GM19023 (cell line): ENCODE measurements around the gene TIMMDC1.
"Not testable (repeated sequence)": the region's sequence is repeated elsewhere in the genome, so short reads cannot be mapped to it uniquely, and the experiment has no call there.

ENCODE experiments used
- ATAC-seq: cut with Tn5 transposase; IDR thresholded peaks from one replicate; pipeline ENCODE4 v1.9.1; 2021; ENCODE audit warnings: mild to moderate bottlenecking, moderate library complexity; ENCODE audit not compliant: unreplicated experiment

The TIMMDC1 gene

GRCh38 chr3:119508172-119508845 is 10.0 kb downstream of the TIMMDC1 start:
- peak; percentile 66 for ATAC-seq

DNA sequence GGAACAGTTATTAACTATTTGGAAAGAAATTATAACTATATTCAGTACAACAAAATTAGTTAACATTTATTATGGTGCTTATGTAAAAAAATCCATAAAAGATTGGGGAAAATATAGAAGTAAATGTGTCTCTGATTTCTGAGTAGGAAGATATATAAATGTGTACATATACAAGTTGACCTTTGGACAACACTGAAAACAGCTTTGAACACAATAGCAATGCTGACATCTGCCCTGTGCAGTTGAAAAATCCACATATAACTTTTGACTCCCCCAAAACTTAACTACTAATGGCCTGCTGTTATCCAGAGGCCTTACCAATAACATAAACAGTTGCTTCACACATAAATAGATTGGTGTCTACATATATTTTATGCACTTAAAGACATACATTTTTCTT is 12.3 kb downstream of the TIMMDC1 start:
- ATAC-seq, result no peak

- ATAC-seq, result no peak
Observed at GRCh38 chr3:119514637-119515036, 16.3 kb downstream of the TIMMDC1 start.

GRCh38 chr3:119517112-119517511 is 18.8 kb downstream of the TIMMDC1 start:
- ATAC-seq, result no peak

DNA sequence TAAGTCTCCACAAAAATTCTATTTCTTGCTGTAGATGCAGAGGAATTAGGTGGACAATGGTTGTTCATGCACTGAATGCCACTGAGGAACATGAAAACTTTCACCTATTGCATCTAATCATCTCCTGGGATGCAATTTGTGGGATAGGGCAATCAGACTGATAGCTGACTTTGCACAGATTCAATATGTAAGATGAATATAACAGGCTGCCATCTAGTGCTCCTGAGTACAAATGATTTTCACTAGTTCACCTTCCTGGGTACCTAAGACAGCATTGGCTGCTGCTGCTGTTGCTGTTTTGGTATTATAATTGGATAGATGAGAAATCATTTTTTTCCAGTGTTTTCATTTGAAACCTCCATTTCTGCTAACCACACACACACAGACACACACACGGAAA is 19.7 kb downstream of the TIMMDC1 start:
- no peak for ATAC-seq

DNA sequence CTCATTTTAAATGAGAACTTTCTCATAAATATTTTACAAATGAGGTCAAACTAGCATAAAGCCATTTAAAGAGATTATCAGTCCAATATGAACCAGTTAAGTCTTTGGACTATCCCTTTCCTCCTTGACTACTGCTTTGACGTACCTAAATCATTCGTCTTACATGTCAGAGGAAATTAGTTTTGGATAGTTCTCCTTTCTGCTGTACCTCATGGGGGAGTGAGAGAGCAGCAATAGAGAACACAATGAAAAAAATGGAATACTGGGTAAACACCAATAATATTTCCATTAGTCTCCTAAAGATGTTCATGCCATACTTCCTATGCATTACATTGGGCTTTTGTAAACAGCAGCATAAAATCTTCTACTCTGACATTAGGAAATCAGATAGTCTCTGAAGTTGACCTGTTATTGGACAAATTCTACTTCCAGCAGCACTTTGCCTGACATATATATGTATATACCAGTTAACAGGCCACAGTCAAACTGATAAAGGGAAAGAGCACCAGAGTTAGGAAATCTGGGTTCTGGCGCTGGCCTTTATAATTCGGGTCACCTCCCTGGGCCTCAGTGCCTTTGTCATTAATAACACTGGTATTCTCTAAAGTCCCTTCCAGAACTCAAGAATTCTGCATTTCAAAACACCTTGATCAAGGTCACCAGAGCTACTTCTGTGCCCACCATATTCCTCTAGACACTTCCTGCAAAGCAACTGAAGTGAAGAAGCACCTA is 26.8 kb downstream of the TIMMDC1 start:
- no peak for ATAC-seq

- ATAC-seq, result no peak
Observed at GRCh38 chr3:119527714-119528113, 29.4 kb downstream of the TIMMDC1 start.

- no peak for ATAC-seq
Observed at GRCh38 chr3:119529883-119530282, 31.5 kb downstream of the TIMMDC1 start.

DNA sequence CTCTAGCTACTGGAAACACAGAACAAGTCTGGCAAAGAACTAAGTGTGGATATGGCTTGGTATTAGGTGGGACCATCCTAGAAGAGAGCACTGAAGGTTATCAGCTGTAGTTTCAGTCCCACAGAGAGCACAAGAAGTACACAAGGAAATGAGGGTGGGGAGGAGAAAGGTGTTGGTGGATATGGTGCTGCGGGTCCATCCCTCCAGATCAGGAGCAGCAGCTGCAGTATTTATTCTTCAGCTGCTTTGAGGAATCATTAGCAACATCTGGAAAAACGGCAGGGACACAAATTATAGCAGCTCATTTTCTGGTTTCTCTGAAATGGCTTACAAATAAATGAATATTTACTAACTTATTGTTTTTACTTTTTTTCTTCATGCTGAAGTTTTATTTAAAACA is 32.1 kb downstream of the TIMMDC1 start:
- no peak for ATAC-seq

DNA sequence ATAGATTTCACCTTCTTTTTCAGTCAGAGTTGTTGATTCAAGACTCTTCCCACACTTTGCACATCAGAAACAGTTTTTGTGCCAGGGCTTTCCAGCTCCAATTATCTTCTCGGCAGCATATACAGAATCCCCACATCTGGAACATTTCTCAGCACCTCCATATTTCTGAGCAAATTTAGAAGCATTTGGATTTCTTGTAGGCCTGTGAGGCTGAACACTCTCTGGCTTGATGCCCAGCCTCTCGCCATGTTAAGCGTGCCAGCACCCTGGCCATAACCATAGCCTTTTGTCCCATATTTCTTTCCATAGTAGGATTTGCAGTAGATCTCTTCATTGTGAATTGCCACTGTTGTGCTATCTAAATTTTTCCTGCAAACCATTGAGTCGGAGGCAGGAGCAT is 32.8 kb downstream of the TIMMDC1 start:
- ATAC-seq, result no peak

DNA sequence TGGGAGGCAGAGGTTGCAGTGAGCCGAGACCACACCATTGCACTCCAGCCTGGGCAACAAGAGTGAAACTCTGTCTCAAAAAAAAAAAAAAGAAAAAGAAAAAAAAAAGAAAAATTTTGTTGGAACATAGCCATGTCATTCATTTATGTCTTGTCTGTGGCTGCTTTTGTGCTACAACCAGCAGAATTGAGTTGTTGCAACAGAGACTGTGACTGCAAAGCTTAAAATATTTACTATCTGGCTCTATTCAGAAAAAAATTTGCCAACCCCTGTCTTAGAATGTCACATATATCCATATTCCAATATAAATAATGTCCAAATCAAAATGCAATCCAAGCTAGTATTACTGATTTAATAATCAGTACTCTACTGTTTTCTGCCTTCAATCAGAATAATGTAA is 35.9 kb downstream of the TIMMDC1 start:
- no peak for ATAC-seq

DNA sequence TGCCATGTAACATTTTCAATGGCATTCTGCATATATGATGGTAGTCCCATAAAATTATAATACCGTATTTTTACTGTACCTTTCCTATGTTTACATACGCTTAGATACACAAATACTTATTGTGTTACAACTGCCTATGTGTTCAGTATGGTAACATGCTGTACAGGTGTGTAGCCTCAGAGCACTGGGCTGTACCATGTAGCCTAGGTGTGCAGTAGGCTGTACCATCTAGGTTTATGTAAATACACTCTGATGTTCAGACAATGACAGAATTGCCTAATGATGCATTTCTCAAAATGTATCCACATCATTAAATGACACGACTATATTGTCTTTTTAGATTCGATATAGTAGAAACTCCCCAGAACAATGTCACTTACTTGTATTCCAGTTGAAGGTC is 38.4 kb downstream of the TIMMDC1 start:
- no peak for ATAC-seq

GRCh38 chr3:119538772-119539171 is 40.4 kb downstream of the TIMMDC1 start:
- no peak for ATAC-seq

DNA sequence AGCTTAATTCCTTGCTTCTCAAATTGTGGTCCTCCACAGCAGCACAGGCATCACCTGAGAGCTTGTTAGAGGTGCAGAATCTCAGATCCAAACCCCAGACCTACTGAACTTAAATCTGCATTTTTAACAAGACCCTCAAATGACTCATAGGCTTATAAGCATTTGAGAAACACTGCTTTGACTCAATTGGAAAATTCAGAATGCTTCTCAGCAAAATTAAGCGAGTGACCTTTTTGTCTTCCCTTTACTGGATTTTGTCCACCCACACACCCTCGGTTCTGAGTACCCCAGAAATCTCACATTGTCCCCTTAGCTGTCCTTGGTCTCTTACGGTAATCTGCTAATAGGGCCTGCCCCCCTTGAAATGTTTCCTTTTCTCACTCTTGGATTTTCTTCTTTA is 43.2 kb downstream of the TIMMDC1 start:
- no peak for ATAC-seq

DNA sequence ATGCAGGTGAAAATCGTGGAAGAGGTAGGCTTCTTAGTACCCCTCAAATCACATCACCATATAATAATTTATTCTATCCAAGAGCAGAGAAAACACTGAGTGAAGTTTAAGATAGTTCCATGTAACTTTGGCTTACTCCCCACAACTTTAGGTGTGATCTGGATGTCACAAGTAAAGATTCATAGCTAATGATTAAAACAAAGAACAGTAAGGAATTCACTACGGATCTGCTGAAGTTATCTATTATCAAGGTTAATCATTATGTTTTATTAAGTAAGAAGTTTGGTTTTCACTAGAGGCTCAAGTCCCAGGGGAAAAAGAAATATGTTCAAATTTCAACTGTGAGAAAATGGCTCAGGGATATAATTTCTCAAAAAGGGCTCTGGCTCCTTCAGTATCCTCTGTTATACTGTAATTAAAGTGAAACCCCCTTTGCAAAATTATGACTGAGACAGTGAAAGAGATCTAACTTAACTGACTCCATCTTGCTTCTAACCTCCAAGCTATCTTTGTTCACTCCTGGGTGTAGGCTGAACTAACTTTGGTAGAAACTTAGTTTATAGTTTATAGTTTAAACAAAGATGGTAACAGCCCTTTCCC is 43.9 kb downstream of the TIMMDC1 start:
- no peak for ATAC-seq

DNA sequence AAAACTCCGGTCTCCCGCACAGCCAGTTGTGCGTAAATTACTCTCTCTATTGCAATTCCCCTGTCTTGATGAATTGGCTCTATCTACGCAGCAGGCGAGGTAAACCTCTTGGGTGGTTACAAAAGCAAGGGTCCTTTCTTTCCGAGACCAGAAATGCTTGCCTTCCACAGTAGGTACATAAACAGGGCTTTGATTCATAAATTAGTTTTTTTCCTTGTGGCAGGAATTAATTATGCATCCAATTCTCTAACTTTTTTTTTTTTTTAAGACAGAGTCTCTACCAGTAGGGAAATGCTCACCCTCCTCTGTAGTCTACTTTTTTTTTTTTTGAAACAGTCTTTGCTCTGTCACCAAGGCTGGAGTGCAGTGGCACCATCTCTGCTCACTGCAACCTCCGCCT is 44.8 kb downstream of the TIMMDC1 start:
- ATAC-seq, result no peak

DNA sequence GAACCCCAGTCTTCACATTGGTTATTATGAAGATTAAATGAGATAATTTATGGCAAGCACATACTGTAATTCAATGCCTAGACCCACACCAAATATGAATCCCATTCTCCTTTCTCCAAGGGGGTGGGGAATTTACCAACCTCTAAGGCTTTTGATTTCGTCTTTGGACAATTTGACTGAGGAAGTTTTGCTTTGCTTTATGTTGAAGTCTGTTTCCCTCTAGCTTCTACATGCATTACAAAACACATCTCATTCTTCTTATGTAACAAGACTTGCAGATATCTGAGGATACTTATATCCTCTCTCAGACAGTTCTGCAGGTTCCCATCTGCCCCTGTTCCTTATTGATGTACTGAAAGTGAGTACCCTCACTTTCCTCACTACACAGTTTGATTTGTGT is 48.9 kb downstream of the TIMMDC1 start:
- no peak for ATAC-seq

DNA sequence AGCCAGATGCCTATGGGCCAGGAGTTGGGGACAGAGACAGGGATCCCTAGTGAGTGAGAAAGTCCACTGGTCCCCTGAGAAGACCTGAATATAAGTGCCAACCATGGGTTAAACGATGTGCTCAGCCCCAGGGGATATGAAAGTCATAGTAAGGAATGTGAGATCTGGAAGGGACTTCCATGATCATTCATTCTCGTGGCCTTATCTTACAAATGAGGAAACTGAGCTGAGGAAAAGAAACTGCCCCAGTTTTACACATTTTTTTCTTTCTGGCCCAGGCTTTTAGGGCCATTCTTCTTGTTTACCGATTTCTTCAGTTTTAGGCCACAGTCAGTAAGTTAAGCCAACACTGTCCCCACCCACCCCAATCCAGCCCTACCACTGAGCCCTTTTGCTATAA is 50.0 kb downstream of the TIMMDC1 start:
- no peak for ATAC-seq

DNA sequence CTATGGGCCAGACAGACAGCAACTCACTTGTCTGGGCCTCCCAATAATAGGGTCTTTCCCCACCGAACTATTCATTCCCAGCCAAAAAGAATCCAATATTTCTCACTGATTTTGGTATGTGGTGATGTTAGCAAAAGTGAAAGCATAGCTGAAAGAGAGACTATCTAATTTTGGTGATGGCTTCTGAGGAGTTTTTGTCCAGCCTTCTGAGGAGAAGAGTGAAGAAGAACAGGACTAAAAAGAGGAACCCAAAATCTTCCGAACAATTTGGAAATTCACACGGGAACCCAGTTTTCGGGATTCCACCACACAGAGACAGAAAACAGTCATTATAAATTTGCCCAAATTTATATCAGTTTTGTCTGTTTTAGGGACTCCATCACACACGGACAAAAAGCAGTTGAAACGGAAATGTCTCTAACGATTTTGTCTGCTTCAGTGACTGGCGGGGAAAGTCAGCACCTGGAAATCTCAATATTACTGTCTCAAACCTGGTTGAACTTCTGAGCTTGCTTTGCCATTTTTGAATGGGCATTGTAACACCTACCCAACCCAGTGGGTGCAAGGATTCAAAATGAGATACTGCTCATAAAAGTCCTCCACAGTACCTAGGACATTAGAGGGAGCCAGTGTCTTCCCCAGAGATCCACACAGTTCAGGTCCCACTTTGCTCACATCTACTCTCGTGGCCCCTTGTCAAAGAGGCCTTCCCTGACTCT is 52.0 kb downstream of the TIMMDC1 start:
- no peak for ATAC-seq

GRCh38 chr3:119551598-119551997 is 53.3 kb downstream of the TIMMDC1 start:
- no peak for ATAC-seq

GRCh38 chr3:119552928-119553327 is 54.6 kb downstream of the TIMMDC1 start:
- not testable (repeated sequence) for ATAC-seq
